WTC11 (cell line): Measurements from ENCODE around the gene HAO2. TPM values are rescaled to one million over a fixed set of nuclear protein-coding genes. Genes with fewer than 3 reads are reported as not detected.

ENCODE experiments used
- ATAC-seq: fragments of 200-7000 bp; cut with Tn5 transposase; 2 replicates; pipeline ENCODE4 v1.10.0; 2021; ENCODE audit warnings: mild to moderate bottlenecking, moderate library complexity
- CTCF ChIA-PET: fragments of 300-600 bp; sonication (Branson Sonifier 250); formaldehyde crosslinking; loops from one replicate; lab custom pipeline; 2021; ENCODE audit warnings: antibody characterized with exemption; lab: Charles Lee
- POLR2A ChIA-PET: fragments of 350-600 bp; sonication (Branson Sonifier 250); formaldehyde crosslinking; loops from one replicate; lab custom pipeline; 2021; ENCODE audit warnings: antibody characterized with exemption; lab: Charles Lee
- DNase-seq: peaks from one replicate; pipeline ENCODE4 v3.0.0; 2021; ENCODE audit warnings: low spot score
- H3K27ac Mint-ChIP-seq: 2 replicates; pipeline ENCODE4 v1.8.0; 2021; ENCODE audit warnings: mixed read lengths
- H3K27me3 Mint-ChIP-seq: 2 replicates; pipeline ENCODE4 v1.8.0; 2021; ENCODE audit warnings: low read depth, mild to moderate bottlenecking, moderate library complexity, mixed read lengths
- H3K36me3 Mint-ChIP-seq: 2 replicates; pipeline ENCODE4 v1.8.0; 2021; ENCODE audit warnings: mixed read lengths
- H3K4me1 Mint-ChIP-seq: 2 replicates; pipeline ENCODE4 v1.8.0; 2022; ENCODE audit warnings: mixed read lengths
- H3K4me3 Mint-ChIP-seq: 2 replicates; pipeline ENCODE4 v1.8.0; 2021; ENCODE audit warnings: mild to moderate bottlenecking, moderate library complexity, mixed read lengths
- H3K9me3 Mint-ChIP-seq: 2 replicates; pipeline ENCODE4 v1.8.0; 2021; ENCODE audit warnings: mixed read lengths
- GRHL2 ChIP-seq: fragments of 250-450 bp; sonication (Bioruptor Pico); IDR thresholded peaks from 2 replicates; pipeline ENCODE4 v1.8.0; 2022; ENCODE audit warnings: mild to moderate bottlenecking, moderate library complexity; ENCODE audit not compliant: insufficient replicate concordance, severe bottlenecking
- NR2C2 ChIP-seq: sonication (generic); formaldehyde crosslinking; IDR thresholded peaks from 2 replicates; pipeline ENCODE4 v1.8.0; 2022; ENCODE audit warnings: mild to moderate bottlenecking, missing genetic modification reagents
- TEAD1 ChIP-seq: sonication (generic); formaldehyde crosslinking; IDR thresholded peaks from 2 replicates; pipeline ENCODE4 v1.8.0; 2022; ENCODE audit warnings: mild to moderate bottlenecking, missing genetic modification reagents
- ZBTB21 ChIP-seq: sonication (generic); formaldehyde crosslinking; IDR thresholded peaks from 2 replicates; pipeline ENCODE4 v1.8.1; 2023; ENCODE audit warnings: mild to moderate bottlenecking, missing genetic modification reagents, borderline replicate concordance
- total RNA-seq: library from RNA; stranded (reverse); gene quantifications from 3 replicates; pipeline ENCODE4 v1.2.3, GENCODE V29; 2021
- TF ChIP-seq, protein P1 (sequence below): fragments of 200-600 bp; IDR thresholded peaks from 2 replicates; pipeline ENCODE4 v1.8.0; 2022; ENCODE audit warnings: antibody characterized with exemption
- TF ChIP-seq, protein P2 (sequence below): sonication (generic); formaldehyde crosslinking; IDR thresholded peaks from 2 replicates; pipeline ENCODE4 v1.8.1; 2022; ENCODE audit warnings: low read depth, mild to moderate bottlenecking, moderate library complexity, missing genetic modification reagents, borderline replicate concordance
- TF ChIP-seq, protein P3 (sequence below): sonication (generic); formaldehyde crosslinking; conservative IDR thresholded peaks from 2 replicates; pipeline ENCODE4 v1.8.1; 2023; ENCODE audit warnings: mild to moderate bottlenecking, low read depth, missing genetic modification reagents, moderate library complexity
- TF ChIP-seq, protein P4 (sequence below): sonication (generic); formaldehyde crosslinking; IDR thresholded peaks from 2 replicates; pipeline ENCODE4 v1.8.0; 2022; ENCODE audit warnings: mild to moderate bottlenecking, missing genetic modification reagents
- TF ChIP-seq, protein P5 (sequence below): sonication (generic); formaldehyde crosslinking; IDR thresholded peaks from 2 replicates; pipeline ENCODE4 v1.8.0; 2022; ENCODE audit warnings: mild to moderate bottlenecking, missing genetic modification reagents
- TF ChIP-seq, protein P6 (sequence below): fragments of 250-450 bp; sonication (Bioruptor Pico); IDR thresholded peaks from 2 replicates; pipeline ENCODE4 v2.1.2; 2022; ENCODE audit warnings: mild to moderate bottlenecking, moderate library complexity
- TF ChIP-seq, protein P7 (sequence below): fragments of 250-450 bp; sonication (Bioruptor Pico); IDR thresholded peaks from 2 replicates; pipeline ENCODE4 v1.9.0; 2021; ENCODE audit warnings: moderate library complexity, mild to moderate bottlenecking, inconsistent platforms, borderline replicate concordance
- TF ChIP-seq, protein P8 (sequence below): fragments of 250-450 bp; sonication (Bioruptor Pico); conservative IDR thresholded peaks from 2 replicates; pipeline ENCODE4 v1.9.0; 2021; ENCODE audit warnings: mild to moderate bottlenecking
- TF ChIP-seq, protein P9 (sequence below): sonication (generic); formaldehyde crosslinking; IDR thresholded peaks from 2 replicates; pipeline ENCODE4 v1.8.0; 2022; ENCODE audit warnings: mild to moderate bottlenecking, missing genetic modification reagents

HAO2 gene
- total RNA-seq, 1 experiment from 2014 or later = 1.0 TPM

DNA sequence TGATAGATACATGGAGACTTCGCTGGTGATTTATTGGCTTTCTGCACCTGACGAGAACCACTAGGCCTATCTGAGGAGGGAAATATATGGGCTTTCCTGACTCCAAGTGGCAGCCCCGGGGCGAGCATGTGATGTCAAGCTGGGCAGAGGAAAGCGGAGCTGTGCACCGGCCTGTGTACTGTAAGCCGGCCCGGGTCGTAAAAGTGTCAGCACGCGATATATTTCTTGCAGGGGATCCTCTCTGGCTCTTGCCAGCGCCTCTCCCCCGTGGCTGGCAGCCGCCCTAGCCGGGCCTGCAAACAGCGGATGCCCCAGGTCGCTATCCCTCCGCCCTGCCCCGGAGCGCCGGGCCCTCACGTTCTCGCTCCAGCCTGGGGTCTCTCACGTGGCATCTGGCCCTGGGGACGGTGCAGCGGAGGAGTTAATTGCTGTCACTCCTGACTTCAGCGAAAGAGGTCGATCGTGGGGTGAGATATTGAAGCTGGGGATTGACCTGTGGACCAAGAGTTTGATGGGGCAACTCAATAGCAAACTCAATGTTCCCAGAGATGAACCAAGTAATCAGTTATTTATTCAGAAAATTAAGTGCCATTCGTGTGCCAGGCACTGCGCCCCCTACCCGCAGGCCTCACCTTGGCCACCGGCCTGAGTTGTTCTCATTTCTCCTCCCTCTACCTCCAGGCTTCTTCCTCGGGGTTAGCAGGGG lies 41.0 kb upstream of the HAO2 start (continued):
- TF ChIP-seq, protein P1, sequence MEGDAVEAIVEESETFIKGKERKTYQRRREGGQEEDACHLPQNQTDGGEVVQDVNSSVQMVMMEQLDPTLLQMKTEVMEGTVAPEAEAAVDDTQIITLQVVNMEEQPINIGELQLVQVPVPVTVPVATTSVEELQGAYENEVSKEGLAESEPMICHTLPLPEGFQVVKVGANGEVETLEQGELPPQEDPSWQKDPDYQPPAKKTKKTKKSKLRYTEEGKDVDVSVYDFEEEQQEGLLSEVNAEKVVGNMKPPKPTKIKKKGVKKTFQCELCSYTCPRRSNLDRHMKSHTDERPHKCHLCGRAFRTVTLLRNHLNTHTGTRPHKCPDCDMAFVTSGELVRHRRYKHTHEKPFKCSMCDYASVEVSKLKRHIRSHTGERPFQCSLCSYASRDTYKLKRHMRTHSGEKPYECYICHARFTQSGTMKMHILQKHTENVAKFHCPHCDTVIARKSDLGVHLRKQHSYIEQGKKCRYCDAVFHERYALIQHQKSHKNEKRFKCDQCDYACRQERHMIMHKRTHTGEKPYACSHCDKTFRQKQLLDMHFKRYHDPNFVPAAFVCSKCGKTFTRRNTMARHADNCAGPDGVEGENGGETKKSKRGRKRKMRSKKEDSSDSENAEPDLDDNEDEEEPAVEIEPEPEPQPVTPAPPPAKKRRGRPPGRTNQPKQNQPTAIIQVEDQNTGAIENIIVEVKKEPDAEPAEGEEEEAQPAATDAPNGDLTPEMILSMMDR = 0 out of 2 replicates have a peak, but pooled peaks have one; percentile 24
- TF ChIP-seq TEAD1 (CRISPR knock-in tag) = peak; percentile 14; the same call in 1 of the 2 replicates
- TF ChIP-seq, protein P2, sequence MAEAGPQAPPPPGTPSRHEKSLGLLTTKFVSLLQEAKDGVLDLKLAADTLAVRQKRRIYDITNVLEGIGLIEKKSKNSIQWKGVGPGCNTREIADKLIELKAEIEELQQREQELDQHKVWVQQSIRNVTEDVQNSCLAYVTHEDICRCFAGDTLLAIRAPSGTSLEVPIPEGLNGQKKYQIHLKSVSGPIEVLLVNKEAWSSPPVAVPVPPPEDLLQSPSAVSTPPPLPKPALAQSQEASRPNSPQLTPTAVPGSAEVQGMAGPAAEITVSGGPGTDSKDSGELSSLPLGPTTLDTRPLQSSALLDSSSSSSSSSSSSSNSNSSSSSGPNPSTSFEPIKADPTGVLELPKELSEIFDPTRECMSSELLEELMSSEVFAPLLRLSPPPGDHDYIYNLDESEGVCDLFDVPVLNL (CRISPR knock-in tag) = no peak

DNA sequence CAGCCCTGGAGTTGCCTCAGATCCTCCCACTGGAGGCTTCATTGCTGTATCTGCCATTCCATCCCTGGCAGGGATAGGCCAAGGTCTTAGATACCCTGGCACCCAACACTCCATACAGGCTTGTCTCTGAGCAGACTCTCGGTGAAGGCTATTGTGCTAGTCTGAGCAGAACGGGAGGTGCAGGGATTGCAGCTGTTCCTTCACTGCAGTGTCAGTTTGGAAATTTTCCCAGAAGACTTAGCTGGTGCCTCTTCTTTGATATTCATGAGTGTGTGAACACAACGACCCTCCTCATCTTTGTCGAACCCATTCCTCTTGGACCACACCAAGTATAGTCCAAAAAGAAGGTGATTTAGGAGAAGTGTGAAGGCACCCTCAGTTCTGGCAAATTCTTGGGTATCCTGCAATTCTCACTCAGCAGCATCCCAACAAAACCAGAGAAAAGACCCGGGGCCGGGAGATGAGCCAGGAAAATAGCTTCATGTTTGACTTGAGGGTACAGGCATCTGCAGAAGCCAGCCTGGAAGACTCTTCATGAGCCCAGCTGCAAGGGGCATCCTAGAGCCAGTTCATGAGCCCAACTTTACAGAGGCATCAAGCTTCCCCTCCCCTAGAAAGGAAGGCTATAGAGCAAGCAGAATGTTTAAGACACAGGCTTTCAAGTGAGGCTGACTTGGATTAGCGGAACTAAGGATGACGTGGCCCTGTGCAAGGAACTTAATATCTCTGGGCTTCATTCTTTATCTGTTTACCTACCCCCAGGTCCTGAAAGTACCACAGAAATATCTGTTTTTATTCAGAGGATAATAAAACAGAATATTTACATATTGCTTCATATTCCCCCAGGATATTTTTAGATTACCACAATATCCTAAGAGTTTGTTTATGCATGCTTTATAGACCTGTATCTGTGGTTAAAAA lies 38.8 kb upstream of the HAO2 start:
- ChIA-PET POLR2A (no interaction called here), CTCF (interaction anchor here (0.6 to 1.2 kb wide), 3 partner anchors 13 to 148 kb away, joined by 3 to 13 read pairs (median 3); no protein-coding TSS in a partner anchor)
- ATAC-seq (no peak), DNase-seq (no peak)
- Mint-ChIP-seq H3K4me3 (0 out of 2 replicates have a peak overlapping the region, but pooled peaks have one; percentile 58), H3K9me3 (peaks cover 4% of the 10 kb centered on the region; the same call in 1 of the 2 replicates), H3K4me1 (peaks cover 77% of the 10 kb centered on the region), H3K27me3 (no peaks in the 10 kb centered on the region), H3K36me3 (peaks cover 32% of the 10 kb centered on the region), H3K27ac (peak overlapping the region; percentile 58; the same call in 1 of the 2 replicates)
- TF ChIP-seq, protein P3, sequence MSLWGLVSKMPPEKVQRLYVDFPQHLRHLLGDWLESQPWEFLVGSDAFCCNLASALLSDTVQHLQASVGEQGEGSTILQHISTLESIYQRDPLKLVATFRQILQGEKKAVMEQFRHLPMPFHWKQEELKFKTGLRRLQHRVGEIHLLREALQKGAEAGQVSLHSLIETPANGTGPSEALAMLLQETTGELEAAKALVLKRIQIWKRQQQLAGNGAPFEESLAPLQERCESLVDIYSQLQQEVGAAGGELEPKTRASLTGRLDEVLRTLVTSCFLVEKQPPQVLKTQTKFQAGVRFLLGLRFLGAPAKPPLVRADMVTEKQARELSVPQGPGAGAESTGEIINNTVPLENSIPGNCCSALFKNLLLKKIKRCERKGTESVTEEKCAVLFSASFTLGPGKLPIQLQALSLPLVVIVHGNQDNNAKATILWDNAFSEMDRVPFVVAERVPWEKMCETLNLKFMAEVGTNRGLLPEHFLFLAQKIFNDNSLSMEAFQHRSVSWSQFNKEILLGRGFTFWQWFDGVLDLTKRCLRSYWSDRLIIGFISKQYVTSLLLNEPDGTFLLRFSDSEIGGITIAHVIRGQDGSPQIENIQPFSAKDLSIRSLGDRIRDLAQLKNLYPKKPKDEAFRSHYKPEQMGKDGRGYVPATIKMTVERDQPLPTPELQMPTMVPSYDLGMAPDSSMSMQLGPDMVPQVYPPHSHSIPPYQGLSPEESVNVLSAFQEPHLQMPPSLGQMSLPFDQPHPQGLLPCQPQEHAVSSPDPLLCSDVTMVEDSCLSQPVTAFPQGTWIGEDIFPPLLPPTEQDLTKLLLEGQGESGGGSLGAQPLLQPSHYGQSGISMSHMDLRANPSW = no peak
- TF ChIP-seq, protein P4, sequence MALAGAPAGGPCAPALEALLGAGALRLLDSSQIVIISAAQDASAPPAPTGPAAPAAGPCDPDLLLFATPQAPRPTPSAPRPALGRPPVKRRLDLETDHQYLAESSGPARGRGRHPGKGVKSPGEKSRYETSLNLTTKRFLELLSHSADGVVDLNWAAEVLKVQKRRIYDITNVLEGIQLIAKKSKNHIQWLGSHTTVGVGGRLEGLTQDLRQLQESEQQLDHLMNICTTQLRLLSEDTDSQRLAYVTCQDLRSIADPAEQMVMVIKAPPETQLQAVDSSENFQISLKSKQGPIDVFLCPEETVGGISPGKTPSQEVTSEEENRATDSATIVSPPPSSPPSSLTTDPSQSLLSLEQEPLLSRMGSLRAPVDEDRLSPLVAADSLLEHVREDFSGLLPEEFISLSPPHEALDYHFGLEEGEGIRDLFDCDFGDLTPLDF = no peak
- TF ChIP-seq ZBTB21 (no peak), GRHL2 (CRISPR knock-in tag) (no peak), NR2C2 (no peak), TEAD1 (CRISPR knock-in tag) (no peak)
- TF ChIP-seq, protein P5, sequence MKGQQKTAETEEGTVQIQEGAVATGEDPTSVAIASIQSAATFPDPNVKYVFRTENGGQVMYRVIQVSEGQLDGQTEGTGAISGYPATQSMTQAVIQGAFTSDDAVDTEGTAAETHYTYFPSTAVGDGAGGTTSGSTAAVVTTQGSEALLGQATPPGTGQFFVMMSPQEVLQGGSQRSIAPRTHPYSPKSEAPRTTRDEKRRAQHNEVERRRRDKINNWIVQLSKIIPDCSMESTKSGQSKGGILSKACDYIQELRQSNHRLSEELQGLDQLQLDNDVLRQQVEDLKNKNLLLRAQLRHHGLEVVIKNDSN (CRISPR knock-in tag) = no peak
- TF ChIP-seq, protein P6, sequence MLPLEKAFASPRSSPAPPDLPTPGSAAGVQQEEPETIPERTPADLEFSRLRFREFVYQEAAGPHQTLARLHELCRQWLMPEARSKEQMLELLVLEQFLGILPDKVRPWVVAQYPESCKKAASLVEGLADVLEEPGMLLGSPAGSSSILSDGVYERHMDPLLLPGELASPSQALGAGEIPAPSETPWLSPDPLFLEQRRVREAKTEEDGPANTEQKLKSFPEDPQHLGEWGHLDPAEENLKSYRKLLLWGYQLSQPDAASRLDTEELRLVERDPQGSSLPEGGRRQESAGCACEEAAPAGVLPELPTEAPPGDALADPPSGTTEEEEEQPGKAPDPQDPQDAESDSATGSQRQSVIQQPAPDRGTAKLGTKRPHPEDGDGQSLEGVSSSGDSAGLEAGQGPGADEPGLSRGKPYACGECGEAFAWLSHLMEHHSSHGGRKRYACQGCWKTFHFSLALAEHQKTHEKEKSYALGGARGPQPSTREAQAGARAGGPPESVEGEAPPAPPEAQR (CRISPR knock-in tag) = no peak
- TF ChIP-seq, protein P7, sequence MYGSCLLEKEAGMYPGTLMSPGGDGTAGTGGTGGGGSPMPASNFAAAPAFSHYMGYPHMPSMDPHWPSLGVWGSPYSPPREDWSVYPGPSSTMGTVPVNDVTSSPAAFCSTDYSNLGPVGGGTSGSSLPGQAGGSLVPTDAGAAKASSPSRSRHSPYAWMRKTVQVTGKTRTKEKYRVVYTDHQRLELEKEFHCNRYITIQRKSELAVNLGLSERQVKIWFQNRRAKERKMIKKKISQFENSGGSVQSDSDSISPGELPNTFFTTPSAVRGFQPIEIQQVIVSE (CRISPR knock-in tag) = no peak
- TF ChIP-seq, protein P8, sequence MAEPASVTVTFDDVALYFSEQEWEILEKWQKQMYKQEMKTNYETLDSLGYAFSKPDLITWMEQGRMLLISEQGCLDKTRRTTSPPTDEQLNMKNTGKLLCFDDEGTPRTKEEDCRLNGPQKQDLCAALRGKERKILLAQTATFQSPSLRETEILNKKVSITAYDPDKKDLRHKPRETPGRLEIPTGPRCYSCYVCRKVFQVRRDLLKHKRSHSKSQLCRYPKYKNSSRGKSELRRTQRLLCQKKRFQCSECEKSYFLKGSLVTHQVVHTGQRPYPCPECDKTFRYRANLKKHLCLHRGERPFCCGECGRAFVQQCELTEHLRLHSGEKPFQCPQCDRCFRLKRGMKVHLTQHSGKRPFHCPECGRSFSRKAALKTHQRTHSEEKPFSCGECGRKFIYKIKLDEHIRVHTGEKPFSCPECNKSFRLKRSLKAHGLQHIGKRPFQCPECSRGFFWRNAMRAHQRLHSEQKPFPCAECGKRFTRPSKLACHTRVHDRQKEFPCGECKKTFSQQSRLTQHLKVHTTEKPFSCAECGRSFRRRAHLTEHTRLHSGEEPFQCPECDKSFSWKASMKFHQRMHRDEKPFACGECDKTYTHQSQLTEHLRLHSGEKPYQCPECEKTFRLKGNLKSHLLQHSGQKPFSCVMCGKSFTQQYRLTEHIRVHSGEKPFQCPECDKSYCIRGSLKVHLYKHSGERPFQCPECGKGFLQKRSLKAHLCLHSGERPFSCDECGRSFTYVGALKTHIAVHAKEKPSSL (CRISPR knock-in tag) = no peak
- TF ChIP-seq, protein P9, sequence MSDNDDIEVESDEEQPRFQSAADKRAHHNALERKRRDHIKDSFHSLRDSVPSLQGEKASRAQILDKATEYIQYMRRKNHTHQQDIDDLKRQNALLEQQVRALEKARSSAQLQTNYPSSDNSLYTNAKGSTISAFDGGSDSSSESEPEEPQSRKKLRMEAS (CRISPR knock-in tag) = no peak
